Left renal pelvis (tissue), 4 donors: Measurements from ENCODE around the gene FBXL7. TPM values are rescaled to one million over a fixed set of nuclear protein-coding genes. Genes with fewer than 3 reads are reported as not detected.

Experiments used
- DNase-seq, 4 donors: peaks; one replicate each; pipeline ENCODE4 v3.0.0-alpha.2; 2013; ENCODE audit warnings: low read depth in 4 of 4, low spot score in 3 of 4
- polyA plus RNA-seq, 4 donors: library from polyadenylated mRNA; unstranded; fragments of 120-200 nt; gene quantifications; one replicate each; pipeline ENCODE4 v1.2.1, GENCODE V29; 2013; ENCODE audit not compliant: insufficient read length in 4 of 4

The FBXL7 gene
- polyA plus RNA-seq, 4 donors: 26.2 to 79.3 (median 28.7) TPM

DNA sequence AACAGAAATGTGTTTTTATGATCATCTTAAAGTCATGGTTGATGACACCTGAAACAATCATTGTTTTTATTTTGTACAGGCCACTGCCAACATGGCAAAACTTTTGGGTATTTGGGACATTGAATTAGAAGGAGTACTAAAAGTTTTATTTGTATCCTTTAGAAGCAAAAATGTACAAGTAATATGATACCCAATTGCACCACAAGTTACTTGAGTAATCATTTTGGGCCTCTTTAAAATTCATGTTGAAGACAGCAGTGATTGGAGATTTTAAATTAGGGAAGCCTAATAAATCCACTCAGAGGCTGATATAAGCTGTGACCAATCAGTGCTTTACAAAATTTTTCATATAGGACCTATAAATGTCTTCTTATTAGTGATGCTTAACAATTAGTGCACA is 466.7 kb downstream of the FBXL7 start:
- DNase-seq: no peak

GRCh38 chr5:15968993-15969392 is 469.0 kb downstream of the FBXL7 start:
- no peak for DNase-seq

DNA sequence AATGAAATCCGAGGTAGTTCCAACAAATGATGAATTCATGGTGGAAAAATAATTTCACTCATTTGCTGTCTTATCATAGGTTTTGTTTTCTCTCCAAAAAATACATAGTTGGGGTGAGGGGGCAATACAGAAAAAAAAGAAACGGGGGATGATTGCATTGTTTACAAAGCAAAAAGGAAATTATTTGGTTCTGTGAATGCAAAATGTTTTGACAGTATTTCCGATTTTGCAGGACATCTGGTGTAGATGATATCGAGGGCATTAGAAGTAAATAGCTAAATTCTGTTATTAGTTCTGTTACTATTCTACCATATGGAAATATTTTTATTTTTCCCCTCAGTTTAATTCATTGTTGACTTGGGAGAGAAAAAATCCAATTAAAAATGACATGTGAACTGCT is 477.9 kb downstream of the FBXL7 start:
- DNase-seq: no peak

DNA sequence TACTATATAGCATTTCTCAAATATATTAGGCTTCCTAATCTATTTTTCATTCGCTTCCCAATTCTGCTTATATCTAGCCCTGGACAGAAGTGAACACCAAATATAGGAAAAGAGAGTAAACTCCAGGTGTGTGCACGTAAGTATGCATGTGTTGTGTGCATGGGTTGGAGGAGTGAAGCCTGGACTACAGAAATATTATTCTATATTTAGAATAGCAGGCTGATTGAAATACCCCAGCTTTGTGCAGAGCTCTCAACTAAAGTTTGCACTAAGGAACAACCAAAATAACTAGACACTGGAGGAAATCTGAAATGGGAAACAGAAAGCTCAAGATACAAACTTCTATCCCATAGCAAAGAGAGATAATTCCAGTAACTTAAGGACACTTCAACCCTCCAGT is 480.9 kb downstream of the FBXL7 start:
- no peak for DNase-seq

GRCh38 chr5:15983392-15983791 is 483.4 kb downstream of the FBXL7 start:
- DNase-seq: no peak
